ENCODE data around the gene OR1M1. TPM values are rescaled to one million over a fixed set of nuclear protein-coding genes. Genes with fewer than 3 reads are reported as not detected.

OR1M1 gene
- total and polyA plus RNA-seq, 2 experiments from 2014 or later: not detected

DNA sequence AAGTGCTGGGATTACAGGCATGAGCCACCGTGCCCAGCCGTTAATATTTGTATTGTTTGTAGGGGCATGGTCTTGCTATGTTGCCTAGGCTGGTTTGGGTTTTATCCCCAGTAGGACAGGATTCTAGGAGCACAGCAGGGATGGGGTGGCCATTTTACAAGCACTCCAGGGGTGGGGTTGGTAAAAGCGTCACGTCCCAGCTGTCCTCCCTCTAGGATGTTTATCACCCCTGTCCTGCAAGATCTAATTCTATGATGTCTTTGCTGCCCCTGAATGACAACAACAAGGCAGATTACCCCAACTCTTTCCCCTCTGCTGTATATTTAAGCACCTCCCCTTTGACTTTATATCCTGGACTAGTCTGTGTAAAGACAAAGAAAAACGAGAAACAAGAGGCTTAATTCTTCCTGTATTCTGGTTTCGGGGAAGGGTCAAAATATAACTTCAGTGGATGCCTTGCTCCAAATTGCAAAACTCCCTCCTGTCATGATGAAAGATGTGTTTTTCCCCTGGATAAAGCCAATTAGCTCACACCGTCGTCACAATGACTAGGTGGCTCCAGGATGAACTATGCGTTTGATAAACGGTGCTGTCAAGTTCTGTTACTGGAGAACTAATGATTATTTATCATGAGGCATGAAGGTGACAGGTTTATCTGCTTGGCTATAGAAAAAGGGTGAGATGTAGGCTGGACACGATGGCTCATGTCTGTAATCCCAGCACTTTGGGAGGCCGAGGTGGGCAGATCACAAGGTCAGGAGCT is 27.8 kb upstream of the OR1M1 start:
- Histone ChIP-seq H3K27me3 (no peaks in the 10 kb centered on the region), H3K4me2 (no peak overlapping the region), H4K20me1 (ENCODE audit: insufficient read depth, poor library complexity, severe bottlenecking) (no peaks in the 10 kb centered on the region), H3K79me2 (no peaks in the 10 kb centered on the region), H3K9me2 (replicated peaks; ENCODE audit: insufficient read depth) (no peaks in the 10 kb centered on the region), H3K4me3 (no peak overlapping the region), H3K36me3 (replicated peaks; ENCODE audit: insufficient read depth, low read depth) (no peaks in the 10 kb centered on the region), H3K27ac (peak overlapping the region; percentile 67), H3K4me1 (ENCODE audit: insufficient read depth) (no peaks in the 10 kb centered on the region), H2AFZ (no peak overlapping the region), H3K9me3 (ENCODE audit: low read depth) (no peaks in the 10 kb centered on the region)
- WGBS (ENCODE audit: low lambda C conversion rate, missing lambda C conversion rate): 59% methylated on average over 12 of the region's 12 CpGs
- DNase-seq (ENCODE audit: low spot score): peak; percentile 16
- TF ChIP-seq EZH2phosphoT487 (IDR thresholded peaks at IDR 0.05; ENCODE audit: low read depth, severe bottlenecking, unreplicated experiment): no peak
- TF ChIP-seq, protein P1, sequence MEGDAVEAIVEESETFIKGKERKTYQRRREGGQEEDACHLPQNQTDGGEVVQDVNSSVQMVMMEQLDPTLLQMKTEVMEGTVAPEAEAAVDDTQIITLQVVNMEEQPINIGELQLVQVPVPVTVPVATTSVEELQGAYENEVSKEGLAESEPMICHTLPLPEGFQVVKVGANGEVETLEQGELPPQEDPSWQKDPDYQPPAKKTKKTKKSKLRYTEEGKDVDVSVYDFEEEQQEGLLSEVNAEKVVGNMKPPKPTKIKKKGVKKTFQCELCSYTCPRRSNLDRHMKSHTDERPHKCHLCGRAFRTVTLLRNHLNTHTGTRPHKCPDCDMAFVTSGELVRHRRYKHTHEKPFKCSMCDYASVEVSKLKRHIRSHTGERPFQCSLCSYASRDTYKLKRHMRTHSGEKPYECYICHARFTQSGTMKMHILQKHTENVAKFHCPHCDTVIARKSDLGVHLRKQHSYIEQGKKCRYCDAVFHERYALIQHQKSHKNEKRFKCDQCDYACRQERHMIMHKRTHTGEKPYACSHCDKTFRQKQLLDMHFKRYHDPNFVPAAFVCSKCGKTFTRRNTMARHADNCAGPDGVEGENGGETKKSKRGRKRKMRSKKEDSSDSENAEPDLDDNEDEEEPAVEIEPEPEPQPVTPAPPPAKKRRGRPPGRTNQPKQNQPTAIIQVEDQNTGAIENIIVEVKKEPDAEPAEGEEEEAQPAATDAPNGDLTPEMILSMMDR (IDR thresholded peaks at IDR 0.05; ENCODE audit: poor library complexity): no peak

DNA sequence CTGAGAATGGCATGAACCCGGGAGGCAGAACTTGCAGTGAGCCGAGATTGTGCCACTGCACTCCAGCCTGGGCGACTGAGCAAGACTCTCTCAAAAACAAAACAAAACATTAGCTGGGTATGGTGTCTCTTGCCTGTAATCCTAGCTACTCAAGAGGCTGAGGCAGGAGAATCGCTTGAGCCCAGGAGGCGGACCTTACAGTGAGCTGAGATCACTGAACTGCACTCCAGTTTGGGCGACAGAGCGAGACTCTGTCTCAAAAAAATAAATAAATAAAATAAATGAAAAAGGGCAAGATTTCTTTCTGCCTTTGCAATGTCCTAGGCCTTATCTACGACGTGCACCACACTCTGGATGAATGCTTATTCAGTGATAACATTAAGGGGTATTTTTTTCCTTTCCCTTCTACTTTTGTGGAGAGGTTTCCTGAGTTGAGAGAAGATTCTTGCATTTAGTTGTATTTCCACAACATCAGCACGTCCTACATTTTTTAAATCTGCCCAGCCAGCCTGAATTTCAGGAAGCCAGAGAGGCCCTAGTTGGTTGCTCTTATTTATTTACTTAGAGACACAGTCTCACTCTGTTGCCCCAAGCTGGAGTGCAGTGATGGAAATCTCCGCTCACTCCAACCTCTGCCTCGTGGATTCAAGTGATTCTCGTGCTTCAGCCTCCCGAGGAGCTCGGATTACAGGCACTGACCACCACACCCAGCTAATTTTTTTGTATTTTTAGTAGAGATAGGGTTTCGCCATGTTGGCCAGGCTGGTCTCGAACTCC is 26.1 kb upstream of the OR1M1 start:
- no peaks in the 10 kb centered on the region for H3K27me3 ChIP-seq
- H3K79me2 ChIP-seq: no peaks in the 10 kb centered on the region
- peak overlapping the region; percentile 51 for H3K27ac ChIP-seq
- H3K4me1 ChIP-seq (ENCODE audit: insufficient read depth): no peaks in the 10 kb centered on the region
- H3K9me3 ChIP-seq (ENCODE audit: low read depth): no peaks in the 10 kb centered on the region
- no peak overlapping the region for H2AFZ ChIP-seq
- no peaks in the 10 kb centered on the region for H3K36me3 ChIP-seq (replicated peaks; ENCODE audit: insufficient read depth, low read depth)
- H3K9me2 ChIP-seq (replicated peaks; ENCODE audit: insufficient read depth): no peaks in the 10 kb centered on the region
- 68% methylated on average over 17 of the region's 17 CpGs for WGBS (ENCODE audit: low lambda C conversion rate, missing lambda C conversion rate)
- H4K20me1 ChIP-seq (ENCODE audit: insufficient read depth, poor library complexity, severe bottlenecking): no peaks in the 10 kb centered on the region
- H3K4me3 ChIP-seq: no peak overlapping the region
- TF ChIP-seq EZH2 (IDR thresholded peaks at IDR 0.05; ENCODE audit: borderline replicate concordance) (no peak), EZH2phosphoT487 (IDR thresholded peaks at IDR 0.05; ENCODE audit: low read depth, severe bottlenecking, unreplicated experiment) (no peak)
- TF ChIP-seq, protein P1 (IDR thresholded peaks at IDR 0.05; ENCODE audit: poor library complexity): no peak
- DNase-seq (ENCODE audit: low spot score): no peak
- no peak overlapping the region for H3K4me2 ChIP-seq

DNA sequence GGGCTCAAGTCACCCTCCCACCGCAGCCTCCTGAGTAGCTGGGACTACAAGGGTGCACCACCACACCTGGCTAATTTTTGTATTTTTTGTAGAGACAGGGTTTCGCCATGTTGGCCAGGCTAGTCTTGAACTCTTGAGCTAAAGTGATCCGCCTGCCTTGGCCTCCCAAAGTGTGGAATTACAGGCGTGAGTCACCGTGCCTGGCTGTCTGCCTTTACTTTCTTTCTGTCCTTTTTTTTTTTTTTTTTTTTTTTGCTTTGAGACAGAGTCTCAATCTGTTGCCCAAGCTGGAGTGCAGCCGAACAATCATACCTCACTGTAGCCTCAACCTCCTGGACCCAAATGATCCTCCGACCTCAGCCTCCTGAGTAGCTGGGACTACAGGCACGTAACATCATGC is 25.0 kb upstream of the OR1M1 start:
- Histone ChIP-seq H3K9me2 (replicated peaks; ENCODE audit: insufficient read depth) (no peaks in the 10 kb centered on the region), H3K27ac (no peak overlapping the region), H3K4me1 (ENCODE audit: insufficient read depth) (no peaks in the 10 kb centered on the region), H4K20me1 (ENCODE audit: insufficient read depth, poor library complexity, severe bottlenecking) (no peaks in the 10 kb centered on the region), H3K27me3 (no peaks in the 10 kb centered on the region), H2AFZ (no peak overlapping the region), H3K79me2 (no peaks in the 10 kb centered on the region), H3K4me2 (no peak overlapping the region), H3K9me3 (ENCODE audit: low read depth) (no peaks in the 10 kb centered on the region), H3K4me3 (no peak overlapping the region), H3K36me3 (replicated peaks; ENCODE audit: insufficient read depth, low read depth) (no peaks in the 10 kb centered on the region)
- DNase-seq (ENCODE audit: low spot score): no peak
- 89% methylated on average over 8 of the region's 8 CpGs for WGBS (ENCODE audit: low lambda C conversion rate, missing lambda C conversion rate)
- TF ChIP-seq EZH2phosphoT487 (IDR thresholded peaks at IDR 0.05; ENCODE audit: low read depth, severe bottlenecking, unreplicated experiment): no peak
- TF ChIP-seq EZH2 (IDR thresholded peaks at IDR 0.05; ENCODE audit: borderline replicate concordance): no peak
- TF ChIP-seq, protein P1 (IDR thresholded peaks at IDR 0.05; ENCODE audit: poor library complexity): no peak
